WTC11 (cell line): ENCODE data around the gene PTPDC1.

Source experiments
- ATF3 ChIP-seq: sonication (generic); formaldehyde crosslinking; conservative IDR thresholded peaks from 2 replicates; pipeline ENCODE4 v1.8.1; 2022; ENCODE audit warnings: mild to moderate bottlenecking, missing genetic modification reagents
- CTCF ChIP-seq: fragments of 200-600 bp; IDR thresholded peaks from 2 replicates; pipeline ENCODE4 v1.8.0; 2022; ENCODE audit warnings: antibody characterized with exemption
- E2F1 ChIP-seq: sonication (generic); formaldehyde crosslinking; IDR thresholded peaks from 2 replicates; pipeline ENCODE4 v1.8.0; 2022; ENCODE audit warnings: mild to moderate bottlenecking, missing genetic modification reagents
- E2F4 ChIP-seq: sonication (generic); formaldehyde crosslinking; IDR thresholded peaks from 2 replicates; pipeline ENCODE4 v1.8.1; 2022; ENCODE audit warnings: low read depth, mild to moderate bottlenecking, moderate library complexity, missing genetic modification reagents, borderline replicate concordance
- ETV6 ChIP-seq: sonication (generic); formaldehyde crosslinking; IDR thresholded peaks from 2 replicates; pipeline ENCODE4 v1.8.1; 2022; ENCODE audit warnings: mild to moderate bottlenecking, missing genetic modification reagents
- FOXK1 ChIP-seq: sonication (generic); formaldehyde crosslinking; IDR thresholded peaks from 2 replicates; pipeline ENCODE4 v1.8.0; 2022; ENCODE audit warnings: mild to moderate bottlenecking, moderate library complexity, missing genetic modification reagents
- MAX ChIP-seq: sonication (generic); formaldehyde crosslinking; IDR thresholded peaks from 2 replicates; pipeline ENCODE4 v1.8.0; 2022; ENCODE audit warnings: mild to moderate bottlenecking, missing genetic modification reagents
- STAT6 ChIP-seq: sonication (generic); formaldehyde crosslinking; conservative IDR thresholded peaks from 2 replicates; pipeline ENCODE4 v1.8.1; 2023; ENCODE audit warnings: mild to moderate bottlenecking, low read depth, missing genetic modification reagents, moderate library complexity
- ZNF416 ChIP-seq: fragments of 250-450 bp; sonication (Bioruptor Pico); IDR thresholded peaks from 2 replicates; pipeline ENCODE4 v1.9.0; 2021; ENCODE audit warnings: mild to moderate bottlenecking, inconsistent platforms
- TF ChIP-seq, protein P1 (sequence below): fragments of 250-450 bp; sonication (Bioruptor Pico); IDR thresholded peaks from 2 replicates; pipeline ENCODE4 v1.8.0; 2021; ENCODE audit warnings: mild to moderate bottlenecking
- TF ChIP-seq, protein P2 (sequence below): sonication (generic); formaldehyde crosslinking; IDR thresholded peaks from 2 replicates; pipeline ENCODE4 v1.8.0; 2022; ENCODE audit warnings: mild to moderate bottlenecking, missing genetic modification reagents
- TF ChIP-seq, protein P3 (sequence below): sonication (generic); formaldehyde crosslinking; IDR thresholded peaks from 2 replicates; pipeline ENCODE4 v1.8.1; 2022; ENCODE audit warnings: mild to moderate bottlenecking, missing genetic modification reagents, moderate library complexity, borderline replicate concordance

GRCh38 chr9:94061864-94062263, 22.4 kb upstream of the PTPDC1 start:
- TF ChIP-seq CTCF (no peak), ETV6 (no peak), STAT6 (CRISPR knock-in tag) (no peak), E2F1 (CRISPR knock-in tag) (no peak), ZNF416 (CRISPR knock-in tag) (no peak), MAX (no peak), E2F4 (CRISPR knock-in tag) (no peak), FOXK1 (no peak), ATF3 (CRISPR knock-in tag) (no peak)
- TF ChIP-seq, protein P1, sequence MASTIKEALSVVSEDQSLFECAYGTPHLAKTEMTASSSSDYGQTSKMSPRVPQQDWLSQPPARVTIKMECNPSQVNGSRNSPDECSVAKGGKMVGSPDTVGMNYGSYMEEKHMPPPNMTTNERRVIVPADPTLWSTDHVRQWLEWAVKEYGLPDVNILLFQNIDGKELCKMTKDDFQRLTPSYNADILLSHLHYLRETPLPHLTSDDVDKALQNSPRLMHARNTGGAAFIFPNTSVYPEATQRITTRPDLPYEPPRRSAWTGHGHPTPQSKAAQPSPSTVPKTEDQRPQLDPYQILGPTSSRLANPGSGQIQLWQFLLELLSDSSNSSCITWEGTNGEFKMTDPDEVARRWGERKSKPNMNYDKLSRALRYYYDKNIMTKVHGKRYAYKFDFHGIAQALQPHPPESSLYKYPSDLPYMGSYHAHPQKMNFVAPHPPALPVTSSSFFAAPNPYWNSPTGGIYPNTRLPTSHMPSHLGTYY (CRISPR knock-in tag) = no peak
- TF ChIP-seq, protein P2, sequence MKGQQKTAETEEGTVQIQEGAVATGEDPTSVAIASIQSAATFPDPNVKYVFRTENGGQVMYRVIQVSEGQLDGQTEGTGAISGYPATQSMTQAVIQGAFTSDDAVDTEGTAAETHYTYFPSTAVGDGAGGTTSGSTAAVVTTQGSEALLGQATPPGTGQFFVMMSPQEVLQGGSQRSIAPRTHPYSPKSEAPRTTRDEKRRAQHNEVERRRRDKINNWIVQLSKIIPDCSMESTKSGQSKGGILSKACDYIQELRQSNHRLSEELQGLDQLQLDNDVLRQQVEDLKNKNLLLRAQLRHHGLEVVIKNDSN = no peak
- TF ChIP-seq, protein P3, sequence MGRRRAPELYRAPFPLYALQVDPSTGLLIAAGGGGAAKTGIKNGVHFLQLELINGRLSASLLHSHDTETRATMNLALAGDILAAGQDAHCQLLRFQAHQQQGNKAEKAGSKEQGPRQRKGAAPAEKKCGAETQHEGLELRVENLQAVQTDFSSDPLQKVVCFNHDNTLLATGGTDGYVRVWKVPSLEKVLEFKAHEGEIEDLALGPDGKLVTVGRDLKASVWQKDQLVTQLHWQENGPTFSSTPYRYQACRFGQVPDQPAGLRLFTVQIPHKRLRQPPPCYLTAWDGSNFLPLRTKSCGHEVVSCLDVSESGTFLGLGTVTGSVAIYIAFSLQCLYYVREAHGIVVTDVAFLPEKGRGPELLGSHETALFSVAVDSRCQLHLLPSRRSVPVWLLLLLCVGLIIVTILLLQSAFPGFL (CRISPR knock-in tag) = no peak
